Neuron (in vitro differentiated cells): Measurements from ENCODE around the gene HOXB2.

ENCODE experiments used
- H2AFZ ChIP-seq: one replicate; pipeline ENCODE4 v1.6.1; 2013; ENCODE audit warnings: low read depth, mild to moderate bottlenecking, inconsistent platforms, low read length, moderate library complexity
- H3K27me3 ChIP-seq: one replicate; pipeline ENCODE4 v1.6.1; 2013; ENCODE audit warnings: low read length; ENCODE audit not compliant: insufficient read depth
- H3K36me3 ChIP-seq: one replicate; pipeline ENCODE4 v1.6.1; 2013; ENCODE audit warnings: low read length; ENCODE audit not compliant: insufficient read depth
- H3K4me1 ChIP-seq: one replicate; pipeline ENCODE4 v1.6.1; 2013; ENCODE audit warnings: low read length; ENCODE audit not compliant: insufficient read depth
- H3K4me3 ChIP-seq: 2 replicates; pipeline ENCODE4 v1.5.1; 2013; ENCODE audit warnings: mild to moderate bottlenecking, low read length, moderate library complexity
- H3K9me3 ChIP-seq: one replicate; pipeline ENCODE4 v1.6.1; 2013; ENCODE audit warnings: low read length

The HOXB2 gene

GRCh38 chr17:48566717-48567116 is 21.8 kb upstream of the HOXB2 start:
- H3K9me3 ChIP-seq, result no peaks in the 10 kb centered on the region
- no peak overlapping the region for H3K4me3 ChIP-seq
- no peak overlapping the region for H2AFZ ChIP-seq
- H3K27me3 ChIP-seq, result peaks cover 96% of the 10 kb centered on the region
- no peaks in the 10 kb centered on the region for H3K4me1 ChIP-seq
- no peaks in the 10 kb centered on the region for H3K36me3 ChIP-seq

DNA sequence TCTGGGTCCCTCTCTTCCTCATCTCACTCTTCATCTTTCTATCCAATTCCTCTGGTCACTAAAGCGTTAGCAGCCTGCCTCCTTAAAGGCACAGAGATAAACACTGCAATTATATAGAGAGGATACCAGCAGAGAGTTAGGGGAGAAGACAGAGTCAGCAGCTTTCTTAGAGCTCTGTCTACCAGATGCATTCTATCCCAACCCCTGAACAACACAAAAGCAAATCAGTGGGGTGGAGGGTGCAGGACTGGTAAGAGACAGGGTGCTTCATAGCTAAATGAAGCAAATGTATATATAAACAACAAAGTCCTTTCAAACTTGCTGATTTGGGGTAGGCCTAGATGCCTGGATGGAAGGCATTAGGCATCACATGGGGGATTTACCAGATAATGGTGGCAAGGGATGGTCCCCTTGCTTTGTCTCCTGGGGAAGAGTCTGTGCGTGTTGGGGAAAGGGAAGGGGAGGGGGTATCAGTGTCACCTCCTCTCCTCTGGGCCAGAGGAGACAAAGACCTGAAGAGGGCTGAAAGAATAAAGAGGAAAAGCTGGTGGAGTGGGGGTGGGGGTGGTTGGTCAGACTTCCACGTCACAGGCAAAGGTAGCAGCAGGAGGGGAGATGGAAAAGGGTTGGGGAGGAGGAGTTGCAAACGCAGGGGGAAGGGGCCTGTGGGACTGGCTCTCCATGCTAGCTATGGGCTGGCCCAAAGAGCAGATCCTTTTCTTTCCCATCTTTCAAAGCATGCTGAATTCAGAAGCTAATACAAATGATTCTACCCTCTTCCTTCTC is 21.2 kb upstream of the HOXB2 start:
- no peaks in the 10 kb centered on the region for H3K9me3 ChIP-seq
- no peak overlapping the region for H2AFZ ChIP-seq
- peaks cover 96% of the 10 kb centered on the region for H3K27me3 ChIP-seq
- H3K4me3 ChIP-seq, result no peak overlapping the region
- no peaks in the 10 kb centered on the region for H3K4me1 ChIP-seq
- no peaks in the 10 kb centered on the region for H3K36me3 ChIP-seq

DNA sequence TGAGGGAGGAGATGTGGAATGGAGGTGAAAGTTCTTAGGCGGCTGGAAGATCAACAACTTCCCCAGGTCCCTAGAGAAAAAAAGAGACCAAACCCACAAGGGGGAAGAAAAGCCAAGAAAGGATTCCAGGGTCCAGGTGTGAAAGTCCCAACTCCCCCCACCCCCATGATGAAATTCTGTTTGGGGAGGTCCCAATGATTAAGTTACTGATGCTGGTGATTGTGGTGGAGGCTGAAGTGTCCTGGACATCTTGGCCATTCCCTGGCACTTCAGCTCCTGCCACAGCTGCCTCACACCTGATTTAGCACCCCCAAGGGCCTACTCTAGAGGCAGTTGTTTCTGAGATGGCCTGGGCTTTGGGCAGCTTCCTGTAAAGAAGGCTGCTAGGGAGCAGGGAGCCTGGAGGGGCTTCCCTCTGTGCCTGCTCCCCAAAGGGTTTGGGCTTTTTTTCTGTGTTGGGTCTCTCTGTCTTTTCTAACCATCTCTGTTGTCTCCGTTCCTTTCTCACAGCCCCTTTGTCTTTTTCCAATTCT is 20.2 kb upstream of the HOXB2 start:
- H2AFZ ChIP-seq, result no peak overlapping the region
- peaks cover 95% of the 10 kb centered on the region for H3K27me3 ChIP-seq
- H3K4me3 ChIP-seq, result no peak overlapping the region
- H3K4me1 ChIP-seq, result no peaks in the 10 kb centered on the region
- no peaks in the 10 kb centered on the region for H3K9me3 ChIP-seq
- H3K36me3 ChIP-seq, result no peaks in the 10 kb centered on the region

- no peaks in the 10 kb centered on the region for H3K36me3 ChIP-seq
- peaks cover 95% of the 10 kb centered on the region for H3K27me3 ChIP-seq
- H2AFZ ChIP-seq, result no peak overlapping the region
- no peak overlapping the region for H3K4me3 ChIP-seq
- H3K4me1 ChIP-seq, result no peaks in the 10 kb centered on the region
- no peaks in the 10 kb centered on the region for H3K9me3 ChIP-seq
Measured at GRCh38 chr17:48564188-48565021, 19.5 kb upstream of the HOXB2 start.

- no peak overlapping the region for H2AFZ ChIP-seq
- H3K4me3 ChIP-seq, result no peak overlapping the region
- H3K36me3 ChIP-seq, result no peaks in the 10 kb centered on the region
- peaks cover 95% of the 10 kb centered on the region for H3K27me3 ChIP-seq
- no peaks in the 10 kb centered on the region for H3K4me1 ChIP-seq
- no peaks in the 10 kb centered on the region for H3K9me3 ChIP-seq
Measured at GRCh38 chr17:48563867-48564187, 18.9 kb upstream of the HOXB2 start.

DNA sequence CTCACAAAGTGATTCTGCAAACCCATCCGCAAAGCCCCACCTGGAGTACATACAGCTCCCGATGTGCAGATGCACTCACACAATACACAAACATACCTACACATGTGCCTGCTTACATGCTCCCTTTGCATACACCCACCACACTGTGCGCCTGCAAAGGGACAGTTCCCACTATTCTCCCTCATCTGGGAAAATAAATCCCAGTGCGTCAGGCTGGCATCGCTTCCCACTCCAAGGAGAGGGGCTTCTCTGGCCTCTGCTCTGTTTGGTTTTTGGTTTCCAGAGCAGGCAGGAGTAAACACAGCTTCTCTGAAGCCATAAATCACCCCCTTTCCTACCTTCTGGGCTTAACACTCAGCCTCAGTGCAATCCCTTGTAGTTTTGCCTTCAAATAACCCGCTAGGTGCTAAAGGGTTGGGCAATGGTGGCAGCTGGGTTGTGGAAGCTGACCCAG is 18.5 kb upstream of the HOXB2 start:
- no peaks in the 10 kb centered on the region for H3K36me3 ChIP-seq
- no peak overlapping the region for H3K4me3 ChIP-seq
- H3K9me3 ChIP-seq, result no peaks in the 10 kb centered on the region
- H3K4me1 ChIP-seq, result no peaks in the 10 kb centered on the region
- peaks cover 95% of the 10 kb centered on the region for H3K27me3 ChIP-seq
- no peak overlapping the region for H2AFZ ChIP-seq

GRCh38 chr17:48562934-48563333 is 18.0 kb upstream of the HOXB2 start:
- H2AFZ ChIP-seq, result no peak overlapping the region
- no peaks in the 10 kb centered on the region for H3K9me3 ChIP-seq
- peaks cover 95% of the 10 kb centered on the region for H3K27me3 ChIP-seq
- no peak overlapping the region for H3K4me3 ChIP-seq
- H3K36me3 ChIP-seq, result no peaks in the 10 kb centered on the region
- no peaks in the 10 kb centered on the region for H3K4me1 ChIP-seq

- peaks cover 95% of the 10 kb centered on the region for H3K27me3 ChIP-seq
- H3K9me3 ChIP-seq, result no peaks in the 10 kb centered on the region
- H3K36me3 ChIP-seq, result no peaks in the 10 kb centered on the region
- H3K4me3 ChIP-seq, result no peak overlapping the region
- H3K4me1 ChIP-seq, result no peaks in the 10 kb centered on the region
- H2AFZ ChIP-seq, result no peak overlapping the region
Measured at GRCh38 chr17:48561884-48562810, 17.2 kb upstream of the HOXB2 start.

GRCh38 chr17:48559840-48560817 is 15.2 kb upstream of the HOXB2 start:
- H2AFZ ChIP-seq, result no peak overlapping the region
- H3K36me3 ChIP-seq, result no peaks in the 10 kb centered on the region
- no peak overlapping the region for H3K4me3 ChIP-seq
- peaks cover 93% of the 10 kb centered on the region for H3K27me3 ChIP-seq
- no peaks in the 10 kb centered on the region for H3K9me3 ChIP-seq
- no peaks in the 10 kb centered on the region for H3K4me1 ChIP-seq

DNA sequence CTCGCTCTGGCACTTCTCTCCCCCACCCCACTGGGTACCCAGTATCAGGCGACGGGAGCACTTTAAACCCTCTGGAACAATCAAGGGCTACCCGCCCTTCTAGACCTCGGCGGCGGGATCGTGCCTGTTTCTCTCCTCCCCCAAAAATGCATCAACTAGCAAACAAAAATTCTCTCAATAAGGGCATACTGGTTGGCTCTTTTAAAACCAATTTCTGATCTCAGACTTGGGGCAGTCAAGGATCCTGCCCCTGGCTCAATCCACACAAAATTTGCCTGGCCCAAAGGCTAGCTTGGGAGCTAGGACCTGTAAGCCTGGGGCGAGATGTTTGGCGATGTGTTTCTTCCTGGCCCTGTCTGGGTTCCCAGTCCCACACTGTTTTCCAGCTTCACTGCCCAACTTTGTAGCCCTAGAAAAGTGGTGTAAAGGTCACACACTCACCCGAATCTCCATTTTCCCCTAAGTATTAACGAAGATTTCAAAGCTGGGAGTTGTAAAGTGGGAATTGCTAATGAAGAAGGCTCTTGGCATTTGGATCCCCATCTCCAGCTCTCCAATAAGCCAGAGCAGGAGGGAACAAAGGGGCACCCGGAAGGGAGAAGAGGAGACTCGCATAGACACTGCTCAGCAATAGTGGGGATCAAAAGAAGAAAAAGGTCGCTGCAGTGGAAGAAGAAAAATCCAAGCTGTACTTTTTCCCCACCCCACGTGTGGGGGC is 14.4 kb upstream of the HOXB2 start:
- no peak overlapping the region for H3K4me3 ChIP-seq
- H3K4me1 ChIP-seq, result no peaks in the 10 kb centered on the region
- no peak overlapping the region for H2AFZ ChIP-seq
- no peaks in the 10 kb centered on the region for H3K36me3 ChIP-seq
- peaks cover 93% of the 10 kb centered on the region for H3K27me3 ChIP-seq
- no peaks in the 10 kb centered on the region for H3K9me3 ChIP-seq

DNA sequence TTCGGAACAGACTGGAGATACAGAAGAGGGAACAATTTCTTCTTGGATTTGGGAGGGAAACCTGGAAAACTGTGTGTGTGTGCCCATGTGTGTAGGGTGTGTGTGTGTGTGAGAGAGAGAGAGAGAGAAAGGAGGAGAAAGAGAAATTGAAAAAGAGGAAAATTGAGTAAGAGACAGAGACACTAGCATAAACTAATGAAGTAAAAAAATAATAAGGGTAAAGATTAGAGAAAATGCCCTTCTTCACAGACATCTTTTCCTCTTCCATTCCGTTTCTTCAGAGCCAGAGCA is 13.9 kb upstream of the HOXB2 start:
- Histone ChIP-seq H3K36me3 (no peaks in the 10 kb centered on the region), H3K4me1 (no peaks in the 10 kb centered on the region), H3K9me3 (no peaks in the 10 kb centered on the region), H3K4me3 (no peak overlapping the region), H2AFZ (no peak overlapping the region), H3K27me3 (peaks cover 97% of the 10 kb centered on the region)
